Measurements from ENCODE around the gene BCL2L1. TPM values are rescaled to one million over a fixed set of nuclear protein-coding genes. Genes with fewer than 3 reads are reported as not detected.

BCL2L1 gene
- total RNA-seq, 2 donors from 2014 or later: 86.7 to 134 TPM

DNA sequence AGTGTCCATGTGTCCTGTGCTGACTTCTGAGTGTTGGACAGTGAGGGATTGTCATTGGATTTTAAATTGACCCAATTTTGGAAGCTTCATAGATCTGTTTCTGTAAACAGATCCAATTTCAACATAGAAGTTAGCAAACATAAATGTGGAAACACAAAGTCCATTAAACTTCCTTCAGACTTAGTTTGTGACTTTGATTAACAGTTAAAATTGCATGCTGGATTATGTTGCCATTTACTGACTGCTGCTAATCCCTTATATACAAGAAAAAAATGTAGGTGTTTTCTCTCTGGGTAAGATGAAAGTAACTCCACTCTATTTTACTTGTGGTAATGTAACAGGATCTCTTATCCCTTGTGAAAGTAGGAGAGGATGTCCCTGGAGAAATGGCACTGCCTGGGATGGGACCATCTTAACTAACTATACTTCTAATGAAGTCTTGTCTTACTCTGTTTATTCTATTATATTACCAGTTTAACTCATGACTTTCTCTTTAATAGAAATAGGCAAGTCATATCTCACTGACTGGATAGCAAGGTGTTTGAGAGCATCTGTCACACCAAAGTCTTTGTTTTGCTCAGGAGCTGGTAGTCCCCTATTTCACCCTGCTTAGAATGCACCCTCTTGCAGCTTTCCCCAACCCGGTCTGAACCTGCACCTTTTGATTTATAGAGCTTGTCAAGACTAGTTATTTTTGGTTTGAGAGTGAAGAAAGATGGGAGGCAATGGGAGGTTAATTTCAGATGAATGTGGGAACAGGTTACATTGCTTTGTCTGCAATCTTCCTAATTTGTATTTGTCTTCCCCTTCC, 23.6 kb upstream of the BCL2L1 start:
- Mint-ChIP-seq H3K36me3 (ENCODE audit: low read depth) (peaks cover 48% of the 10 kb centered on the region), H3K4me3 (no peak overlapping the region), H3K9me3 (no peaks in the 10 kb centered on the region), H3K4me1 (no peaks in the 10 kb centered on the region), H3K27ac (no peak overlapping the region), H3K27me3 (no peaks in the 10 kb centered on the region)
- peak; percentile 28 for ATAC-seq (replicated peaks)

DNA sequence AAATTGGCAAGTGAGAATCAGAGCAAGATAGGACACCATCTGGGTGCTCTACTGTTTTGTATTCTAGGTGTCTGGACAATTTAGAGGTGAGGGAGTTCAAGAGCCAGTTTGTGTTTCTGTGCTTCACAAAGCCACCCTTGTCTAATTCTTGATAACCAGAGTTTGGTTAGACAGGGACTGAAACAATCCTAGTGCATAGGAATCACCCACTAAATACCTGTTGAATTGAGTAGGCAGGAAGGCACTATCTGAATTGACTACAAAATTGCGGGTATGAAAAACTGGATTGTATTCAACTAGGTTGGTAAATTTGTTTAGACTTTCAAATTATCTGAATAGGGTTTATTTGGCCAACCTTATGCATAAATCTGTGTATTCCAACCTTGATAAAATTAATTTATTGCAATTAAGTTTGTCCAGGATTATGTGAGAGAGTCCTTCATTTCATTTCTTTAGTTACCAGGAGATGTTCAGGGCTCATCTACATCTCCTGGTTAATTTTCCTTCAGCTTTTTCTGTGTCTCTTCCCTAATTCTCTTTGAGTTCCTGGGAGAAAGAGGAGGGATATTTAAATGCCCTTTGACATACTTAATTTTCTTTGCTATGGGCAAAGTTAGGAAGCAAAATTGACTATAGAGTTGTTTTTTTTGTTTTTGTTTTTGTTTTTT, 18.1 kb upstream of the BCL2L1 start:
- no peak overlapping the region for H3K27ac Mint-ChIP-seq
- H3K4me1 Mint-ChIP-seq: no peaks in the 10 kb centered on the region
- no peak for ATAC-seq (replicated peaks)
- peaks cover 23% of the 10 kb centered on the region for H3K36me3 Mint-ChIP-seq (ENCODE audit: low read depth)
- H3K4me3 Mint-ChIP-seq: no peak overlapping the region
- H3K9me3 Mint-ChIP-seq: no peaks in the 10 kb centered on the region
- no peaks in the 10 kb centered on the region for H3K27me3 Mint-ChIP-seq

DNA sequence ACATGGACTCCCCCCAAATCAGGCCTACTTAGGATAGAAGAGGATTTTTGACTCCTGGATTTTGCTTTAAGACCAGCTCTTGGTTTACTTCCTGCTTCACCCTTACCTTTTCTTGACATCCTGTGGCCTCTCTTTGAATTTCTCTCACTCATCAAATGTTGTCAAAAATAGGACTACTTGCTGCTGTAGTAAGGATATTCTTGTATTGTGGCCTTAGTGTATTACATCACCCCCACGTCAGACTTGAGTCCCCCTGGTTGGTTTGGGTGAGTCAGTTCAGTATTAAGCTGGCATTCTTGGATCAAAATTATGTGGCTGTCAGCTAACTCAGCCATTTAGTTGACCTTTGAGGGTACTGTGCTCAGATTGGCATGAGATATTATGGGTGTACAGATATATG, 17.5 kb upstream of the BCL2L1 start:
- Mint-ChIP-seq H3K4me1 (no peaks in the 10 kb centered on the region), H3K9me3 (no peaks in the 10 kb centered on the region), H3K27ac (no peak overlapping the region), H3K36me3 (ENCODE audit: low read depth) (peaks cover 17% of the 10 kb centered on the region), H3K4me3 (no peak overlapping the region), H3K27me3 (no peaks in the 10 kb centered on the region)
- peak; percentile 54 for ATAC-seq (replicated peaks)

DNA sequence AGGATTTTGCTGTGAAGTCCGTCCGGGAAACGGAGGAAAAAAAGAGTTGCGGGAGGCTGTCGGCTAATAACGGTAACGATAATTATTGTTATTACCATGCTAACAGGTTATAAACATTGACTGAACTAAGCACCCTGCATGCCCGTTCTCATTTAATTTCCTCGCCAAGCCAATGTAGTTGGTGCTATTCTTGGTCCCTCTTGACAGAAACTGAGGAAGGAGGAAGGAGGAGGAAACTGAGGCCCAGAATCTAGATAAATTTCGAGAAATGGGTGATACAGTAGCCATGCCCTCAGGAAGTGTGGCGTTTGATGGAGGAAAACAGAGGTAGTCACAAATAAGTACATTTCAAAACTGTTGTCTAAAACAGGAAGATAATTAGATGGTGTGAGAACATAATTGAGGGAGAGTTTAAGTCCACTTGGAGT, 16.9 kb upstream of the BCL2L1 start:
- Mint-ChIP-seq H3K27ac (no peak overlapping the region), H3K9me3 (no peaks in the 10 kb centered on the region), H3K4me3 (no peak overlapping the region), H3K27me3 (no peaks in the 10 kb centered on the region), H3K4me1 (no peaks in the 10 kb centered on the region), H3K36me3 (ENCODE audit: low read depth) (peaks cover 11% of the 10 kb centered on the region)
- ATAC-seq (replicated peaks): no peak

DNA sequence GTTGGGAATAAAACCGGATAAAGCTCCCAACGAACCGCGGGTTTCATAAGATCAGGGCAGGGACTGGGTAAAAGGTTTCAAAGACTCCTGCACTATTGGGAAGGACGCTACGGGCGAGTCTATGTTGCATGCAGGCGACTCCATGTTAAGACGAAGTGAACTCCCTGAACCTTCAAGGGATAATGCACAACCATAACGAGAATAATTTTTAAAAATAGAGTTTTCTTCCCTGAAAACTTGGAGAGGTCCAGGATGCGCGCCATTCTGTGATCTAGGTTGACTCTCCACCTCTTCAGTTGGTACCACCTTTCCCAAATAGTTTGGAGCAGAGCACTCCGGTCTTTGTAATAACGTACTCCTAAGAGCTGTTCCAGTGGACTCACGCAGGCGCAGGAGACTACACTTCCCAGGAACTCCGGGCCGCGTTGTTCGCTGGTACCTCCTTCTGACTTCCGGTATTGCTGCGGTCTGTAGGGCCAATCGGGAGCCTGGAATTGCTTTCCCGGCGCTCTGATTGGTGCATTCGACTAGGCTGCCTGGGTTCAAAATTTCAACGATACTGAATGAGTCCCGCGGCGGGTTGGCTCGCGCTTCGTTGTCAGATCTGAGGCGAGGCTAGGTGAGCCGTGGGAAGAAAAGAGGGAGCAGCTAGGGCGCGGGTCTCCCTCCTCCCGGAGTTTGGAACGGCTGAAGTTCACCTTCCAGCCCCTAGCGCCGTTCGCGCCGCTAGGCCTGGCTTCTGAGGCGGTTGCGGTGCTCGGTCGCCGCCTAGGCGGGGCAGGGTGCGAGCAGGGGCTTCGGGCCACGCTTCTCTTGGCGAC, 16.3 kb upstream of the BCL2L1 start, which contains the start of gene TPX2:
Gene TPX2 (plus strand): TSS at position 562 of the 821 bp plus-strand sequence. CDS start 18,187 bp downstream, outside the sequence.
- Mint-ChIP-seq H3K4me3 (no peak within 1 kb of the TSS), H3K27me3 (no peaks in the 10 kb centered on the region), H3K4me1 (no peaks in the 10 kb centered on the region), H3K36me3 (ENCODE audit: low read depth) (peaks cover 5% of the 10 kb centered on the region), H3K27ac (no peak within 1 kb of the TSS), H3K9me3 (no peaks in the 10 kb centered on the region)
- ATAC-seq (replicated peaks): peak; percentile 98

DNA sequence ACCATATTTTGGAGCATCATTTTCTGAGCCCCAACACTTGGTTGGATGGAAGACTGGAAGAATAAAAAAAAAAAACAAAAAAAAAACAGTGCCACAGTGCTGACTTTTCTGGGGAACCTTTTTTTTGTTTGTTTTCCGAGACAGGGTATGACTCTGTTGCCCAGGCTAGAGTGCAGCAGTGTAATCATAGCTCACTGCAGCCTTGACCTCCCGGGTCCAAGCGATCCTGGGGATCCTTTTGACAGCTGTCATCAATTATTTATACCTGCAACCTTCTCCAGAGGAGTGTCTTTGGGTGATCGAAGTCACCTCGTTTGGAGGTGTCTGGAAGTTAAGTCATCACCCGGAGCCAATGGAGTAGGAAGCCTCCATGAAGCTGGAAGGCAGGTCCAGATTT, 8.7 kb upstream of the BCL2L1 start:
- peaks cover 3% of the 10 kb centered on the region for H3K4me1 Mint-ChIP-seq
- no peak for ATAC-seq (replicated peaks)
- H3K27me3 Mint-ChIP-seq: no peaks in the 10 kb centered on the region
- no peak overlapping the region for H3K27ac Mint-ChIP-seq
- H3K4me3 Mint-ChIP-seq: no peak overlapping the region
- H3K36me3 Mint-ChIP-seq (ENCODE audit: low read depth): no peaks in the 10 kb centered on the region
- no peaks in the 10 kb centered on the region for H3K9me3 Mint-ChIP-seq

DNA sequence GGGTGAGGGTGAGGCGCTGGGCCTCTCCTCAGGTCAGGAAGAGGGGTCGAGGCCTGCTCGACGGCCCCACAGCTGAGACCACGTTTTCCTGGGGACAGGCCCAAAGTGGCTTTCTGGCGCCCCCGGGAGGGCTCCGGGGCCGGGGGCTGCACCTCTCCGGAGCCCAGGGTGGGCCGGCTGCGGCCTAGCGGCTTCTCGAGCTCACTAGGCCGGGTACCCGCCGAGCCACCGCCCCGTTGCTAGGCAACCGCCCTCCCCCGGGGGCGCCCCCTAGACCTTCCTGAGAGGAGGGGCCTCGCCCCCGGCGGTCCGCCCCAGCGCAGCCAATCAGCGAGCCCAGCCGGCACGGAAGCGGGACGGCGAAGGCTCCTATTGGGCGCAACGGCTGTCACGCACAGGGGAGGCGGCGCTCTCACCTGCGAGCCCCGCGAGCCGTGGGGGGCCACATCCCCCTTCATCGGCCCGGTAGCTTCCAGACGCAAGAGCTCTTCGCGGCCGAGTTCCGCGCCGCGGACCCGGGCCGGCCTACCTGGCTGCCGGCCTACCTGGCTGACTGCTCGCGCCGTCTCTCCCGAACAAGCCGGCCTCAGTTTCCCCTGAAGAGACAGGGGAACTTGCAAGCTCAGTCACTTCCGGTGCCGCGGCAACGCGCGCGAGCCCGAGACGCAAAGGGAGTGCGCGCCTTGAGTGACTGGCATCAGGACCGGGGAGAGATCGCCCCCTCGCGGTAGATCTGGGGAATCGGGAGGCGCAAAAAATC, 831 bp upstream of the BCL2L1 start:
- H3K36me3 Mint-ChIP-seq (ENCODE audit: low read depth): peaks cover 46% of the 10 kb centered on the region
- peaks cover 8% of the 10 kb centered on the region for H3K4me1 Mint-ChIP-seq
- peak; percentile 87 for ATAC-seq (replicated peaks)
- H3K27me3 Mint-ChIP-seq: no peaks in the 10 kb centered on the region
- H3K4me3 Mint-ChIP-seq: peak overlapping the region; percentile 95
- peak overlapping the region; percentile 98 for H3K27ac Mint-ChIP-seq
- H3K9me3 Mint-ChIP-seq: no peaks in the 10 kb centered on the region

DNA sequence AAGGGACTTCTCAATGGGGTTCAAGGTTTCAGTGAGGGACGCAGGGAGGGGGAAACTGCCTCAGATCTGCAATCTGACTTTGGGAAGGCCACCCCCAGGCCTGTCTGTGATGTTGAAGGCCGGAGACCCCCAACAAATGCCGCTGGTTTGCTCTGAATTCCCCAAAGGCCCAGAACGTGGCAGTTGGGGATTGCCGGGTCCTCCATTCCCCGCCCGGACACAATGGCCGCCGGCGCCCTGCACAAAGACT, 326 bp upstream of the BCL2L1 start:
- ATAC-seq (replicated peaks): no peak
- H3K4me1 Mint-ChIP-seq: peaks cover 8% of the 10 kb centered on the region
- H3K36me3 Mint-ChIP-seq (ENCODE audit: low read depth): peaks cover 51% of the 10 kb centered on the region
- no peaks in the 10 kb centered on the region for H3K27me3 Mint-ChIP-seq
- H3K27ac Mint-ChIP-seq: peak overlapping the region; percentile 98
- H3K9me3 Mint-ChIP-seq: no peaks in the 10 kb centered on the region
- peak overlapping the region; percentile 95 for H3K4me3 Mint-ChIP-seq

DNA sequence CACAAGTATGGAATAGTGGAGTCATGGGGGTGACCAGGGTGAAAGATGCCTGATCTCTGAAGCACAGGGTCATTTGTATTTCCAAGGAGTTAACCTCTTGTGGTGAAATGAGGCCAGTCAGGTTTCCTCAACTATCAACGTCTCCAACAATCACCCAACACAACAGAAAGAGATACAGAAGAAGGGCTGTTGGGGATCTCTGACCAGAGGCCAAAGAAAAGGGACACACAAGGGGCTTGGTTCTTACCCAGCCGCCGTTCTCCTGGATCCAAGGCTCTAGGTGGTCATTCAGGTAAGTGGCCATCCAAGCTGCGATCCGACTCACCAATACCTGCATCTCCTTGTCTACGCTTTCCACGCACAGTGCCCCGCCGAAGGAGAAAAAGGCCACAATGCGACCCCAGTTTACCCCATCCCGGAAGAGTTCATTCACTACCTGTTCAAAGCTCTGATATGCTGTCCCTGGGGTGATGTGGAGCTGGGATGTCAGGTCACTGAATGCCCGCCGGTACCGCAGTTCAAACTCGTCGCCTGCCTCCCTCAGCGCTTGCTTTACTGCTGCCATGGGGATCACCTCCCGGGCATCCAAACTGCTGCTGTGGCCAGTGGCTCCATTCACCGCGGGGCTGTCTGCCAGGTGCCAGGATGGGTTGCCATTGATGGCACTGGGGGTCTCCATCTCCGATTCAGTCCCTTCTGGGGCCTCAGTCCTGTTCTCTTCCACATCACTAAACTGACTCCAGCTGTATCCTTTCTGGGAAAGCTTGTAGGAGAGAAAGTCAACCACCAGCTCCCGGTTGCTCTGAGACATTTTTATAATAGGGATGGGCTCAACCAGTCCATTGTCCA, 1.0 kb downstream of the BCL2L1 start:
- H3K4me3 Mint-ChIP-seq: peak overlapping the region; percentile 95
- no peak for ATAC-seq (replicated peaks)
- H3K27ac Mint-ChIP-seq: peak overlapping the region; percentile 98
- H3K27me3 Mint-ChIP-seq: no peaks in the 10 kb centered on the region
- no peaks in the 10 kb centered on the region for H3K9me3 Mint-ChIP-seq
- H3K36me3 Mint-ChIP-seq (ENCODE audit: low read depth): peaks cover 65% of the 10 kb centered on the region
- peaks cover 9% of the 10 kb centered on the region for H3K4me1 Mint-ChIP-seq

DNA sequence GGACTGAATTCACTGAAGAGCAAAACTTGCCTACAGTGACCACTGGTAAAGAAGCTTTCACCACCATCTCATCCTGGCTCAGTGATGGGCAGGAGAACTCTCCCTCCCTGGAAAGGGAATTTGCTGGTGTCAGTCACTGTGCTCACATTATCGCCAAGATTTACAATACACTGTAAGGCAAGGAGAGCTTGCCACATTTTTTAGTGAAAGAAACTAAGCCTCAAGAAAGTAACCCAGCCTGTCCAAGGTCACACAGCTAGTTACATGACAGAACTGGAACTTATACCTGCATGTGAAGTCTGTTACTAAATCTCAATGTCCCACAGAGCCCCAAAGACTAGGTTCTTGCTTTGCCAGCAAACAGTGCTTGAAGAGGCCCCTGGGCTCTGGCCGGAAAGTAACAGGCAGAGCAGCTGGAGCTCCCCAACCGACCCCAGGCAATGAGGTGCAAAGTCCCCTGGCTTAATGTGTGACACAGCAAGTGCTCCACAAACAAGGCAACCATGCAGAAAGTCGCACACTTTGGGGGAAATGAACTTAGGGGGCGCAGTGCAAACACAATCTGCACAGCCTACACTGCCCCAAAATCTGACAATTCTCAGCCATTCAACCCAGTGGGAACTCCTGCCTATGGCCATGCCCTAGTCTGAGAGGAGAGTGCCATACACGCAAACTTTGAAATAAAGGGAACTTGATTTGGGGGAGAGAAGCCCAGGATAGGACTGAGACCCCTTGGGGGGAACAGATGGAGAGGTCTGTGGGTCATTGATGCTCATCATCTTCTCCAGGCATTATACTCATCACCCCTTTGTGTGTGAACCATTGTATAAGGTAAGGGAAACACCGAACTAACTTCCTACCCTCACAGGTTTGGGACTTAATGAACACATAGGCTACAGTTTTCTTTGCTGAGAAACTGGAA, 1.9 kb downstream of the BCL2L1 start:
- no peaks in the 10 kb centered on the region for H3K9me3 Mint-ChIP-seq
- H3K36me3 Mint-ChIP-seq (ENCODE audit: low read depth): peaks cover 74% of the 10 kb centered on the region
- ATAC-seq (replicated peaks): no peak
- H3K27ac Mint-ChIP-seq: peak overlapping the region; percentile 98
- H3K4me1 Mint-ChIP-seq: peaks cover 16% of the 10 kb centered on the region
- H3K4me3 Mint-ChIP-seq: peak overlapping the region; percentile 95
- H3K27me3 Mint-ChIP-seq: no peaks in the 10 kb centered on the region

DNA sequence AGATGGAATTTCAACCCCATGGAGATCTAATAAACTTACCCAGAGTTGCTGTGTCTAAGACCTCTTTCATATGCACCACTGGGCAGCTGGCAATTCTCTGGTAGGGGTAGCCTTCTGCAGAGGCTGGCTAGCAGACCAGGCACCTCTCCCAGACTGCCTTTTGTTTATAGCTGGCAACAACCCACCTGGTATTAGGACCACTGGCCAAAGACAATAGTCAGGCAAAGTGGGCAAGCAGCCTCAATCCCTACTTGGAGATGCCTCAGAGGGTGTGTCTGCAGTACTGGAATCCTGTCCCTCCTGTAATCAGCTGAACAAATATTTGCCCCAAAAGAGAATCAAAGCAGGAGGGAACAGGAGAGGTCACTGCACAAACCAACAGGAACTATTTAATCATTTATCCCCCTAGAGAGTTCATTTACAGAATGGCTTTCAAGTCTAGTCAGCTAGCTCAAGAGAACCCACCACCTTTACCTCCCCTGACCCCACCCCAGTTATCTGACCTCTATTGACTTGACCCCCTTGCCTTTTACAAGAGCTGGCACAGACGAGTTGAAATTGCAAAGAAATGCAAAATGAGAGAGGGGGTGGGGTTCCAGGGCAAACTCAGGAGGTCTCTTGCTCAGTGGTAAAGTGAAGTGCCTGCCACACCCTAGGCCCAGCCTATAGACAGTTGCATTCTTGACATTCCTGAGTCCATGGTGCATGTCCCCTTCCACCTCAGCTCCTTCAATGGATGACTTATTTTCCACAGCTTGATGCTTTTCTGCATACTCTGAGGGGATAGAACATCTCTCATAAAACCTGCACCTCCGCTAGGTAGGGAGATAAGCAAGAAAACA, 2.8 kb downstream of the BCL2L1 start:
- peak overlapping the region; percentile 95 for H3K4me3 Mint-ChIP-seq
- no peaks in the 10 kb centered on the region for H3K9me3 Mint-ChIP-seq
- H3K4me1 Mint-ChIP-seq: peaks cover 23% of the 10 kb centered on the region

More for the DNA sequence above, 2.8 kb downstream of the BCL2L1 start:
- peak overlapping the region; percentile 98 for H3K27ac Mint-ChIP-seq
- peaks cover 83% of the 10 kb centered on the region for H3K36me3 Mint-ChIP-seq (ENCODE audit: low read depth)
- no peaks in the 10 kb centered on the region for H3K27me3 Mint-ChIP-seq
- ATAC-seq (replicated peaks): no peak

All from activated T-helper 17 cell treated with anti-CD3 and anti-CD28 coated beads, Interleukin-2, amount 50 U/mL, for 72 hours (primary cell).